Neuron (in vitro differentiated cells): ENCODE results near the gene MESP2.
"Not testable (repeated sequence)": the region's sequence is repeated elsewhere in the genome, so short reads cannot be mapped to it uniquely, and the experiment has no call there.

Experiments
- H2AFZ ChIP-seq: one replicate; pipeline ENCODE4 v1.6.1; 2013; ENCODE audit warnings: low read depth, mild to moderate bottlenecking, inconsistent platforms, low read length, moderate library complexity
- H3K27me3 ChIP-seq: one replicate; pipeline ENCODE4 v1.6.1; 2013; ENCODE audit warnings: low read length; ENCODE audit not compliant: insufficient read depth
- H3K36me3 ChIP-seq: one replicate; pipeline ENCODE4 v1.6.1; 2013; ENCODE audit warnings: low read length; ENCODE audit not compliant: insufficient read depth
- H3K4me1 ChIP-seq: one replicate; pipeline ENCODE4 v1.6.1; 2013; ENCODE audit warnings: low read length; ENCODE audit not compliant: insufficient read depth
- H3K4me3 ChIP-seq: 2 replicates; pipeline ENCODE4 v1.5.1; 2013; ENCODE audit warnings: mild to moderate bottlenecking, low read length, moderate library complexity
- H3K9me3 ChIP-seq: one replicate; pipeline ENCODE4 v1.6.1; 2013; ENCODE audit warnings: low read length

MESP2 gene

GRCh38 chr15:89787944-89788343 is 11.8 kb downstream of the MESP2 start:
- Histone ChIP-seq H3K36me3 (no peaks in the 10 kb centered on the region), H2AFZ (no peak overlapping the region), H3K9me3 (peaks cover 6% of the 10 kb centered on the region), H3K4me3 (no peak overlapping the region), H3K27me3 (no peaks in the 10 kb centered on the region), H3K4me1 (no peaks in the 10 kb centered on the region)

GRCh38 chr15:89788585-89788984 is 12.5 kb downstream of the MESP2 start:
- H2AFZ ChIP-seq, H3K4me3 ChIP-seq, H3K27me3 ChIP-seq, H3K9me3 ChIP-seq, H3K4me1 ChIP-seq, H3K36me3 ChIP-seq: not testable (repeated sequence)

GRCh38 chr15:89790206-89790605 is 14.1 kb downstream of the MESP2 start:
- Histone ChIP-seq H3K4me3 (no peak overlapping the region), H3K9me3 (peaks cover 6% of the 10 kb centered on the region), H2AFZ (no peak overlapping the region), H3K36me3 (no peaks in the 10 kb centered on the region), H3K27me3 (no peaks in the 10 kb centered on the region), H3K4me1 (no peaks in the 10 kb centered on the region)

- Histone ChIP-seq H3K27me3 (no peaks in the 10 kb centered on the region), H3K4me3 (no peak overlapping the region), H3K9me3 (peaks cover 6% of the 10 kb centered on the region), H2AFZ (no peak overlapping the region), H3K4me1 (no peaks in the 10 kb centered on the region), H3K36me3 (no peaks in the 10 kb centered on the region)
These were observed 14.5 kb downstream of the MESP2 start for GRCh38 chr15:89790661-89791060.

- peaks cover 6% of the 10 kb centered on the region for H3K9me3 ChIP-seq
- H3K27me3 ChIP-seq: no peaks in the 10 kb centered on the region
- H3K4me3 ChIP-seq: no peak overlapping the region
- H3K36me3 ChIP-seq: no peaks in the 10 kb centered on the region
- H2AFZ ChIP-seq: no peak overlapping the region
- H3K4me1 ChIP-seq: no peaks in the 10 kb centered on the region
These were observed 16.1 kb downstream of the MESP2 start for GRCh38 chr15:89792106-89792805.

- Histone ChIP-seq H2AFZ (no peak overlapping the region), H3K4me3 (no peak overlapping the region), H3K36me3 (no peaks in the 10 kb centered on the region), H3K4me1 (no peaks in the 10 kb centered on the region), H3K9me3 (no peaks in the 10 kb centered on the region), H3K27me3 (no peaks in the 10 kb centered on the region)
These were observed 18.6 kb downstream of the MESP2 start for GRCh38 chr15:89794627-89795241.

GRCh38 chr15:89795996-89796395 is 19.9 kb downstream of the MESP2 start:
- no peak overlapping the region for H2AFZ ChIP-seq
- H3K4me1 ChIP-seq: no peaks in the 10 kb centered on the region
- H3K36me3 ChIP-seq: no peaks in the 10 kb centered on the region
- no peaks in the 10 kb centered on the region for H3K27me3 ChIP-seq
- H3K9me3 ChIP-seq: no peaks in the 10 kb centered on the region
- H3K4me3 ChIP-seq: no peak overlapping the region

- Histone ChIP-seq H3K9me3 (no peaks in the 10 kb centered on the region), H3K4me3 (no peak overlapping the region), H3K36me3 (no peaks in the 10 kb centered on the region), H2AFZ (no peak overlapping the region), H3K4me1 (no peaks in the 10 kb centered on the region), H3K27me3 (no peaks in the 10 kb centered on the region)
These were observed 21.6 kb downstream of the MESP2 start for GRCh38 chr15:89797678-89798201.

- Histone ChIP-seq H3K9me3 (no peaks in the 10 kb centered on the region), H3K27me3 (no peaks in the 10 kb centered on the region), H3K4me3 (no peak overlapping the region), H3K4me1 (no peaks in the 10 kb centered on the region), H3K36me3 (no peaks in the 10 kb centered on the region), H2AFZ (no peak overlapping the region)
These were observed 23.1 kb downstream of the MESP2 start for GRCh38 chr15:89799011-89799911.

- H3K36me3 ChIP-seq: no peaks in the 10 kb centered on the region
- no peaks in the 10 kb centered on the region for H3K27me3 ChIP-seq
- no peaks in the 10 kb centered on the region for H3K9me3 ChIP-seq
- H3K4me3 ChIP-seq: no peak overlapping the region
- H3K4me1 ChIP-seq: no peaks in the 10 kb centered on the region
- no peak overlapping the region for H2AFZ ChIP-seq
These were observed 23.9 kb downstream of the MESP2 start for GRCh38 chr15:89799918-89800498.

- Histone ChIP-seq H3K27me3 (no peaks in the 10 kb centered on the region), H3K4me1 (no peaks in the 10 kb centered on the region), H3K9me3 (no peaks in the 10 kb centered on the region), H3K4me3 (no peak overlapping the region), H3K36me3 (no peaks in the 10 kb centered on the region), H2AFZ (no peak overlapping the region)
These were observed 25.5 kb downstream of the MESP2 start for GRCh38 chr15:89801471-89802195.

- H3K4me1 ChIP-seq: no peaks in the 10 kb centered on the region
- H3K27me3 ChIP-seq: no peaks in the 10 kb centered on the region
- no peaks in the 10 kb centered on the region for H3K9me3 ChIP-seq
- H3K36me3 ChIP-seq: no peaks in the 10 kb centered on the region
- no peak overlapping the region for H2AFZ ChIP-seq
- no peak overlapping the region for H3K4me3 ChIP-seq
These were observed 26.2 kb downstream of the MESP2 start for GRCh38 chr15:89802231-89802928.
